ENCODE data around the gene SNIP1.

The SNIP1 gene

DNA sequence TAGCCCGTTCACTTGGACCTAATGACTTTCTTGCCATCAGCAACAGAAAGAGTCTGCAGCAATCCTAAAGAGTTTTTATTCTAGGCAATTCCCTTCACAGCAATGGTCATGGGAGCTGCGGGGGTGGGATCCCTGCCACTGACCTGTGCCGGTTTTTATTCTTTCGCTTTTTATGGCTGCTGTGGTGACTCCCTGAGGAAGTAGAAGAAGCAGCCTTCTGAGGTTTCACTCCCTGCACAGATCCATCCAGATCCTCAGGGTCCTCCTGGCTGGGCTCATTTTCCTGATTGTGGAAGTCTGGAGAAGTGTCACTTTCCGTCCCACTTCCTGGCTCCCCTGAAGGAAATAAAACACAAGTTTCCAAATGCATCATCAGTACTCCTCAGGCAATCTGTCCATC is 52.4 kb downstream of the SNIP1 start:
- no peak overlapping the region for H3K4me3 ChIP-seq (ENCODE audit: low read depth, low read length)
- TF ChIP-seq, protein P1, sequence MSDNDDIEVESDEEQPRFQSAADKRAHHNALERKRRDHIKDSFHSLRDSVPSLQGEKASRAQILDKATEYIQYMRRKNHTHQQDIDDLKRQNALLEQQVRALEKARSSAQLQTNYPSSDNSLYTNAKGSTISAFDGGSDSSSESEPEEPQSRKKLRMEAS (IDR thresholded peaks at IDR 0.05; ENCODE audit: low read depth, low read length) = no peak
- TF ChIP-seq POLR2A (IDR thresholded peaks at IDR 0.05; ENCODE audit: extremely low read depth, insufficient read length) = no peak
- no peak for TF ChIP-seq MYC (IDR thresholded peaks at IDR 0.05; ENCODE audit: low read depth, low read length)
- TF ChIP-seq, protein P2, sequence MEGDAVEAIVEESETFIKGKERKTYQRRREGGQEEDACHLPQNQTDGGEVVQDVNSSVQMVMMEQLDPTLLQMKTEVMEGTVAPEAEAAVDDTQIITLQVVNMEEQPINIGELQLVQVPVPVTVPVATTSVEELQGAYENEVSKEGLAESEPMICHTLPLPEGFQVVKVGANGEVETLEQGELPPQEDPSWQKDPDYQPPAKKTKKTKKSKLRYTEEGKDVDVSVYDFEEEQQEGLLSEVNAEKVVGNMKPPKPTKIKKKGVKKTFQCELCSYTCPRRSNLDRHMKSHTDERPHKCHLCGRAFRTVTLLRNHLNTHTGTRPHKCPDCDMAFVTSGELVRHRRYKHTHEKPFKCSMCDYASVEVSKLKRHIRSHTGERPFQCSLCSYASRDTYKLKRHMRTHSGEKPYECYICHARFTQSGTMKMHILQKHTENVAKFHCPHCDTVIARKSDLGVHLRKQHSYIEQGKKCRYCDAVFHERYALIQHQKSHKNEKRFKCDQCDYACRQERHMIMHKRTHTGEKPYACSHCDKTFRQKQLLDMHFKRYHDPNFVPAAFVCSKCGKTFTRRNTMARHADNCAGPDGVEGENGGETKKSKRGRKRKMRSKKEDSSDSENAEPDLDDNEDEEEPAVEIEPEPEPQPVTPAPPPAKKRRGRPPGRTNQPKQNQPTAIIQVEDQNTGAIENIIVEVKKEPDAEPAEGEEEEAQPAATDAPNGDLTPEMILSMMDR (IDR thresholded peaks at IDR 0.05; ENCODE audit: low read depth, low read length) = no peak
- DNase-seq (ENCODE audit: low read depth) = no peak

DNA sequence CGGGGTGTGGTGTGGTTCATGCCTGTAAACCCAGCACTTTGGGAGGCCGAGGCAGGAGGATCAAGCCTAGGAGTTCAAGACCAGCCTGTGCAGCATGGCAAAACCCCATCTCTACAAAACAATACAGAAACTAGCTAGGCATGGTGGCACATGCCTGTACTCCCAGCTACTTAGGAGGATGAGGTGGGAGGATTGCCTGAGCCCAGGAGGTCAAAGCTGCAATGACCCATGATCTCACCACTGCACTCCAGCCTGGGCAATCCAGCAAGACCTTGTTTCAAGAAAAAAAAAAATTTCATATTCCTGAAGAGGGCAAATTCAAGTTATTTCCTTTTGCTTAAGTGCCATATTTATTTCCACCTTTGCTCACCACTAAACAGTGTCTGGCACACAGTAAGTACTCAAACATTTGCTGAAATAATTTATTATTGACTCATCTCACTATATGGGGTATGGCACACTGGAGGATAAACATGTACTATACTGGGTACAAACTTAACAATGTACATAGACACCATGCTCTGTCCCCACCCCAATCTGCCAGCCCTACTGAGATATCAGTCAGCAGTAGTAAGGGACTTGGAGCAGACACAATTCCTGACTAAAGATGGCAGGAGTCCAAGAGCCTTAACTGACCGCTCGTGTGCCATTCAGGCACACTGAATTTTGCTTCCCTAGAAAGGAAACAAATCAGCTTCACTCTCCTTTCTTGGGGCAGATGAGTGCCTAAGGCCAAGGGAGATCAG is 55.0 kb downstream of the SNIP1 start:
- H3K4me3 ChIP-seq (ENCODE audit: low read depth, low read length) = no peak overlapping the region
- DNase-seq (ENCODE audit: low read depth) = no peak
- TF ChIP-seq, protein P2 (IDR thresholded peaks at IDR 0.05; ENCODE audit: low read depth, low read length) = no peak
- TF ChIP-seq, protein P1 (IDR thresholded peaks at IDR 0.05; ENCODE audit: low read depth, low read length) = no peak
- no peak for TF ChIP-seq MYC (IDR thresholded peaks at IDR 0.05; ENCODE audit: low read depth, low read length)
- no peak for TF ChIP-seq POLR2A (IDR thresholded peaks at IDR 0.05; ENCODE audit: extremely low read depth, insufficient read length)

DNA sequence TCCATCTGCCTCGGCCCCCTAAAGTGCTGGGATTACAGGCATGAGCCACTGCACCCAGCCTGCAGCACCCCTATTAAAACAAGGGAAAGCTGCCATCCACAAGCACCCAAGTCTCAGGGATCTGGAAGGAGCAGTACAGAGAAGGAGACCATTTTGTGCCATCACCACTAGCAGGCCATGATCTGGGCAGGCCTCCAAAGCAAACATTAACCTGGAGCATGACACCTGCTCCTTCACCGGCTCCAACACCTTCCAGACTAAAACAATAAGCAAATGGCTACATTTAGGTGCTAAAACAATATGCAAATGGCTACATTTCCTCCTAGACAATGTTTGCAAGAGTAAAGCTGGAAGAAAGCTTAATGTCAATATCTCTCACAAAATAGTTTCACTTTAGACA is 56.3 kb downstream of the SNIP1 start:
- TF ChIP-seq POLR2A (IDR thresholded peaks at IDR 0.05; ENCODE audit: extremely low read depth, insufficient read length) (no peak), MYC (IDR thresholded peaks at IDR 0.05; ENCODE audit: low read depth, low read length) (no peak)
- TF ChIP-seq, protein P1 (IDR thresholded peaks at IDR 0.05; ENCODE audit: low read depth, low read length) = no peak
- TF ChIP-seq, protein P2 (IDR thresholded peaks at IDR 0.05; ENCODE audit: low read depth, low read length) = no peak
- DNase-seq (ENCODE audit: low read depth) = no peak

GRCh38 chr1:37495875-37496274 is 58.2 kb downstream of the SNIP1 start:
- no peak for TF ChIP-seq MYC (IDR thresholded peaks at IDR 0.05; ENCODE audit: low read depth, low read length)
- TF ChIP-seq POLR2A (IDR thresholded peaks at IDR 0.05; ENCODE audit: extremely low read depth, insufficient read length) = no peak
- TF ChIP-seq, protein P2 (IDR thresholded peaks at IDR 0.05; ENCODE audit: low read depth, low read length) = no peak
- TF ChIP-seq, protein P1 (IDR thresholded peaks at IDR 0.05; ENCODE audit: low read depth, low read length) = no peak
- no peak overlapping the region for H3K4me3 ChIP-seq (ENCODE audit: low read depth, low read length)
- DNase-seq (ENCODE audit: low read depth) = no peak

More for the DNA sequence above, 56.3 kb downstream of the SNIP1 start:
- no peak overlapping the region for H3K4me3 ChIP-seq (ENCODE audit: low read depth, low read length)

GRCh38 chr1:37493336-37494098 is 60.6 kb downstream of the SNIP1 start:
- TF ChIP-seq, protein P1 (IDR thresholded peaks at IDR 0.05; ENCODE audit: low read depth, low read length) = no peak
- no peak for TF ChIP-seq POLR2A (IDR thresholded peaks at IDR 0.05; ENCODE audit: extremely low read depth, insufficient read length)
- TF ChIP-seq, protein P2 (IDR thresholded peaks at IDR 0.05; ENCODE audit: low read depth, low read length) = no peak
- no peak for TF ChIP-seq MYC (IDR thresholded peaks at IDR 0.05; ENCODE audit: low read depth, low read length)
- H3K4me3 ChIP-seq (ENCODE audit: low read depth, low read length) = no peak overlapping the region
- DNase-seq (ENCODE audit: low read depth) = no peak
